NCI-H2081 (cell line): Measurements from ENCODE around the gene CLIP2.
"Not testable (repeated sequence)": the region's sequence is repeated elsewhere in the genome, so short reads cannot be mapped to it uniquely, and the experiment has no call there.

Source experiments
- DNase-seq, 2 experiments: peaks; one replicate each; lab custom pipeline; 2025; lab: John Stamatoyannopoulos, UW

The CLIP2 gene

GRCh38 chr7:74332373-74333176, 43.4 kb downstream of the CLIP2 start:
- no peak for DNase-seq

- DNase-seq: no peak
These were observed 44.8 kb downstream of the CLIP2 start for GRCh38 chr7:74334030-74334429.

DNA sequence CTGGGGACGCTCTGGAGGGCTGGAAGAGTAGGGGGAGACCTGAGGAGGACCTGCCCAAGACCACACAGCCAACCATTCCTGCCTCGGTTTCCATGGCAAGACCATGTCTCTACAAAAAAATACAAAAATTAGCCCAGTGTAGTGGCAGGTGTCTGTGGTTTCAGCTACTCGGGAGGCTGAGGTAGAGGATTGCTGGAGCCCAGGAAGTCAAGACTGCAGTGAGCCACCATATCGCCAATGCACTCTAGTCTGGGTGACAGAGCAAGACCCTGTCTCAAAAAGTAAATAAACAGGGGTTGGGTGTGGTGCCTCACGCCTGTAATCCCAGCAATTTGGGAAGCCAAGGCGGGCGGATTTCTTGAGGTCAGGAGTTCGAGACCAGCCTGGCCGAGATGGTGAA, 48.7 kb downstream of the CLIP2 start:
- DNase-seq: no peak

GRCh38 chr7:74338366-74339108, 49.3 kb downstream of the CLIP2 start:
- DNase-seq: no peak

- not testable (repeated sequence) for DNase-seq
These were observed 50.4 kb downstream of the CLIP2 start for GRCh38 chr7:74339648-74340047.

GRCh38 chr7:74343281-74344131, 54.3 kb downstream of the CLIP2 start:
- no peak for DNase-seq

DNA sequence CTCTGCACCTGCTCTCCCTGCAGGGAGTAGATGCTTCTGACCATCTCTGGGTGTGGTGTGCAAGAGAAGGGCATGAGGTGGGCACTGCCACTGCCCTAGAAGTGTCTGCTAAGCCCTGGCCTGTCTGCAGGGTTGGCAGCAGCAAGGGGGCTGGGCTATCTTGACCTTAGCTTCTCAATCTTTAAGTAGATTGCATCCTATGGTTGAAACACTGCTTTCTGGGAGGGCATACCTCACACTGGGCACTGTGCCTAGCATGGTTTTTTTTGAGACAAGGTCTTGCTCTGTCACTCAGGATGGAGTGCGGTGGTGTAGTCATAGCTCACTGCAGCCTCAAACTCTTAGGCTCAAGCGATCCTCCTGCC, 54.9 kb downstream of the CLIP2 start:
- no peak for DNase-seq

GRCh38 chr7:74344786-74345185, 55.6 kb downstream of the CLIP2 start:
- DNase-seq: no peak

GRCh38 chr7:74345970-74346369, 56.8 kb downstream of the CLIP2 start:
- no peak for DNase-seq

DNA sequence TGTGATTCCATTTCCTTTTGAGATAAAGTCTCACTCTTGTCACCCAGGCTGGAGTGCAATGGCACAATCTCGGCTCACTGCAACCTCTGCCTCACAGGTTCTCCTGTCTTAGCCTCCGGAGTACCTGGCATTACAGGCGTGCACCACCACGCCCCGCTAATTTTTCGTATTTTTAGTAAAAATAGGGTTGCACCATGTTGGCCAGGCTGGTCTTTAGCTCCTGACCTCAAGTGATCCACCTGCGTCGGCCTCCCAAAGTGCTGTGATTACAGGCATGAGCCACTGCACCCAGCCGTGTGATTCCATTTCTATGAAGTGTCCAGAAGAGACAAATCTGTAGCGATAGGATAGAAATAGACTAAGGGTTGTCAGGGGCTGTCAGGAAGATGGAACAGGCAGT, 60.4 kb downstream of the CLIP2 start:
- no peak for DNase-seq

GRCh38 chr7:74350751-74351150, 61.5 kb downstream of the CLIP2 start:
- DNase-seq: no peak

- no peak for DNase-seq
These were observed 62.6 kb downstream of the CLIP2 start for GRCh38 chr7:74351836-74352235.

- DNase-seq: not testable (repeated sequence)
These were observed 63.4 kb downstream of the CLIP2 start for GRCh38 chr7:74352551-74353138.

- no peak for DNase-seq
These were observed 64.8 kb downstream of the CLIP2 start for GRCh38 chr7:74354009-74354408.

- no peak for DNase-seq
These were observed 65.9 kb downstream of the CLIP2 start for GRCh38 chr7:74355091-74355490.

GRCh38 chr7:74356589-74357315, 67.5 kb downstream of the CLIP2 start:
- DNase-seq: no peak

- no peak for DNase-seq
These were observed 70.8 kb downstream of the CLIP2 start for GRCh38 chr7:74360008-74360407.

GRCh38 chr7:74362266-74362665, 73.1 kb downstream of the CLIP2 start:
- no peak for DNase-seq

GRCh38 chr7:74364061-74364460, 74.9 kb downstream of the CLIP2 start:
- DNase-seq: no peak

DNA sequence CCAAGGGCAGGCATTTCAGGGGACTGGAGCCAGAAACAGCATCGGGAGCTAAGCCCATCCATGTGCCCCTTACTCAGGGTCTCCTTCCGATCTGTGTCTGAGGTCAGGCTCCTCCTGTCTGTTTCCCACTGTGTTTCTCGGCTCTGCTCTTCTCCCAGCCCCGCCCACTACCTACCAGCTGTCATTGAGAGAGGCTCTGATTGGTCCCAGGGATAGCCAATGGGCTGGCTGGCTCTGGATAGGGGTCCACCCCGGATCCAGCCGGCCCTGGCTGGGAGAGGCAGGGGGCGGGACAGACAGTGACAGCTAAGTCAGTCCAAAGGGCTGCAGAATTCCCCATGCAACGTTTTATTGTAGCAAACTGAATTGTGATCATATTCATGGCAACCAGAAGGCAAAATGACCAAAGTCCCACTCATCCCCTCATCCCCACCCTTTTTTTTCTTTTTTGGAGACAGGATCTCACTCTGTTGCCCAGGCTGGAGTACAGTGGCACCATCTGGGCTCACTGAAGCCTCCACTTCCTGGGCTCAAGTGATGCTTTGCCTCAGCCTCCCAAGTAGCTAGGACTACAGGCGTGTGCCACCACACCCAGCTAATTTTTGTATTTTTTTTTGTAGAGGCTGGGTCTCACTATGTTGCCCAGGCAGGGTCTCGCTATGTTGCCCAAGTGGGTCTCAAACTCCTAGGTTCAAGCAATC, 76.3 kb downstream of the CLIP2 start:
- DNase-seq: peak; percentile 11 to 28
